NCI-H1694 treated with DMSO at 0.1 percent for 48 hours (cell line): ENCODE measurements around the gene MACROD2.
A peak's percentile ranks its signal among the peaks of the same experiment; 100 is the strongest.

ENCODE experiments used
- DNase-seq: peaks from one replicate; lab custom pipeline; 2025; lab: John Stamatoyannopoulos, UW

The MACROD2 gene

GRCh38 chr20:15222502-15223330, 1227.4 kb downstream of the MACROD2 start:
- no peak for DNase-seq

DNA sequence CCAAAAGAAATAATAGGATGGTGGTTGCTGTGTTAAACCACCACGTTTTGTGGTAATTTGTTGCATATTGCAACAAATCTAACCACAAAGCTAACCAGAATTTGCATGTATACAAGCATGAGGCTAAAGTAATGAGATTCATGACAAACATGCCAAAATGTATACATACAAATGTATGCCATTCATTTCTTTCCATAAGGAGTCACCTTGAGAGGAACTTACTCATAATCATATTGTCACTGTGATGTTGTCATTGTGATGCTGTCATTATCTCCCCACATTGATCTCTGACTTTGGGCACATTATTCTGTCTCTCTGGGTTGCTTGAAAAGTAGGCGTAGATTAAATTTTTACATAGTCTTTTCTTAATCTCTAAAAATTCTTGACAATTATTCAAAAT, 1228.9 kb downstream of the MACROD2 start:
- DNase-seq = no peak

DNA sequence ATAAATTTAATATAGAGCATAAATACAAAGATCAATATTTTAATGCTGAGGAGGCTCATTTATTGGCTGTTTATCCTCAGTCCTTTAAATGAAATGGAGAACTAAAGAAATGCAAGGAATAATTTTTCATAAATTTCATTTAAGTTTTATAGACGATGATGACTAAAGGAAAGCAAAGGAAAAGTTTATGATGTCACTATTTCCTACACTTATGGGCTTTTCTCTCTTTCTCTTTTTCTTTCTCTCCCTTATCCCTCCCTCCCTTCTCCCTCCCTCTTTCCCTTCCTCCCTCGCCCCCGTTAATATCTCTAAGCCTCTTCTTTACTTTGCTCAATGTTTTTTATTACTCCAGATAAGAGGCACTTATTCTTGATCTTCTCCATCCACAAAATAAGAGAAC, 1231.8 kb downstream of the MACROD2 start:
- DNase-seq = no peak

DNA sequence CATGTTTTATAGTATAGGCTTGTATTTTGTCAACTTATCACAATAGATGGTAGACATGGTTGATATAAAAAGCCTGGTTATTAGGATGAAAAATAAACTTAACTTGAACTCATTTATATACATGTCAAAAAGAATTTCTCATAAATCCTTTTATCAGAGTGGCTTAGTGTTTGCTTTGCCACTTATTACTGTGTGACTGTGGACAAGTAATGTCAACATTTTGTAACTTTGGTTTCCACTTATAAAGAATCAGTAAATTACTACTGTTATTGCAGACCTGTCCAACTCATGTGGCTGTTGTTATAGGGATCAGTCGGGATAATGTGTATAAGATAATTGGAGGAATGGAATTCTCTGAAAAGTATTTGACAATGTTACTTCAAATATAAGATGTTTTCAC, 1236.9 kb downstream of the MACROD2 start:
- no peak for DNase-seq

DNA sequence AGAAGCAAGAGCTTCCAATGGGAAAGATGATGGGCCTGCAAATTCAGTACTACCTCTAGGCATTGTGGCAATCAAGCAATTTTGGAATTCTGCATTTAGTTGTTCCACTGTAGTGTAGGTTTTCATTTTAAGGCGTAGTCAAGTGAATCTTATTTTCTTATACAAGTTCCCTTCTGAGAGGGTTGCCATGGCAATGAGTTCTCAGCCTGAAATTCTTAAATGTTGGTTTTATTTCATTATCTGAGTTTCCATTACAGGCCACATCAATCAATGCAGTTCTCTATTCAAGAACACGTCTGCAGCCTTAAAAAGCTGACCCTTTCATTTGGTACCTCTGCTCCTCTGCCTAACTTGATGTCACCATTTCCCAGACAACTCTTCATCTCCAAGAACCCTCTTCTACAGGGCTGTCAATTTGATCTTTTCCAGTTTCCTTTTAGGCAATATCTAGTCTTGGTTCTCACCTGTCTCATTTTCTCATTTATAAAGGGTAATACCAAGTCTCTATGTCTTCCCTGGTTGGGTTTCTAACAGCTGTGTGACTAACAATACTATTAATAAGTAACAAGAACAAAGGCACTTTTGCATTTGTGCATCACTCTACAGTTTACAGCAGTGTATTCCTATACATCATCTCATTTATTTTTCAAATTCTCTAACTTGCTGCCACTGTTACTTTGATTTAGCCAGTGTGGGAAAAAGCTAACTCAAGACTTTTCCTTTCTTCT, 1240.3 kb downstream of the MACROD2 start:
- DNase-seq = no peak

- DNase-seq = peak; percentile 0
These were observed 1241.5 kb downstream of the MACROD2 start for GRCh38 chr20:15236812-15237211.

DNA sequence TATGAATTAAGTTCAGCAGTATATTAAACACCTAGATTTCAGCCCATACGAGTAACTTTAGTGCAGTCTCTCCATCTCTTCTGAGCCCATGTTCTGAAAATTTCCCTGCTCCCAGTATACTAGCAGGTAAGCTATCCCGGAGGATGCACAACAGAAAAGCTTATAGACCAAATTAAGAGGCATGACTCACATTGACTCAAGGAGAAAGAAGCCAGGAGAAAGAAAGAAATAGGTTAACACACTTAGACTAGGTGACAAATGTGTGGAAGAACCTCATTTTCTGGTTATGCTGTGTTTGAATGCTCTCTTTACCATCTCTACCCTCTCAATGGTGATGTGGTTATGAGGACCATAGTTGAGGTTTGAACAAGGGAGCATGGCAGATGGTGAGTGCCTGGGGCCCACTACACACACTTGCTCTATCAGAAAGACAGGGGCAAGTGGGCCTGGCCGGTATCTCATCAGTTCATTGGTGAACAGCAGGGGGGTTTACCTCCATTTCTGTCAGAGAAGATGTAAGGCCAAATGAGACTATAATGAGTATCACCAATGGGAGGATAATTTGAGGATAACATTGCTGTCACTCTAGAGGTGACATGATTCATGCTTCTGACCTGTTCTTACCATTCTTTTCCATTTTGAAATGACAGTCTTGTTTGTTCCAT, 1244.4 kb downstream of the MACROD2 start:
- DNase-seq = no peak

DNA sequence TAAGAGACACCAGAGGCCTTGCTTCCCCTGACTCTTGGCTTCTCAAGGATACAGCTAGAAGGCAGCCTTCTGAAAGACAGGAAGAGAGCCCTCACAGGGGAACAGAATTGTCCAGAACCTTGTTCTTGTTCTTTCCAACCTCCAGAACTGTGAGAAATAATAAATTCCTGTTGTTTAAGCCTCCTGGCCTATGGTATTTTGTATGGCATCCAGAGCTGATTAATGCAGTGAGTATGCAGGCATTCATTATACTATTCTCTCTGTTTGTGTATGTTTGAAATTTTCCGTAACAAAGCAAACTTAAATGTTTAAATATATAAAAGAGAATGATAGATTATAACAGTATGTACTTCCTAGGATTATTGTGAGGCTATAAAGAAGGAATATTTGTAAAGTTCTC, 1245.5 kb downstream of the MACROD2 start:
- DNase-seq = no peak

GRCh38 chr20:15241681-15242080, 1246.4 kb downstream of the MACROD2 start:
- DNase-seq = no peak

- DNase-seq = no peak
These were observed 1247.5 kb downstream of the MACROD2 start for GRCh38 chr20:15242773-15243172.

DNA sequence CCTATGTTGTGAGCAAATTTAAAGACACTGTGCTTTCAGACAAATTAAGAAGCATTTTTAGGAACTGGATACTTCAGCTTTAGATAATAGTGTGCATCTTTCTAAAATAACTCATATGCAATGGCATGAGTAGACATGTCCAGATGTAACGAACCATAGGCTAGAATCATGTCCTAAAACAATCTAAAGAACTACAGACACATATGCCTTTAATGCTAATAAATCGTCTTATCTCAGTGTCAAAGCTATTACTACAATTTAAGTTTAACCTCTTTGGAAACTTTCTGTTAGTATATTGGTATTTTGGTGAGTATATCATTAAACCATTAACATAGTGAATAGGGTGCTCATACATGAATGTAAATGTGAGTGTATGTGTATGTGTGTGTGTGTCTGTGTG, 1250.6 kb downstream of the MACROD2 start:
- DNase-seq = no peak

GRCh38 chr20:15248618-15249395, 1253.5 kb downstream of the MACROD2 start:
- no peak for DNase-seq

DNA sequence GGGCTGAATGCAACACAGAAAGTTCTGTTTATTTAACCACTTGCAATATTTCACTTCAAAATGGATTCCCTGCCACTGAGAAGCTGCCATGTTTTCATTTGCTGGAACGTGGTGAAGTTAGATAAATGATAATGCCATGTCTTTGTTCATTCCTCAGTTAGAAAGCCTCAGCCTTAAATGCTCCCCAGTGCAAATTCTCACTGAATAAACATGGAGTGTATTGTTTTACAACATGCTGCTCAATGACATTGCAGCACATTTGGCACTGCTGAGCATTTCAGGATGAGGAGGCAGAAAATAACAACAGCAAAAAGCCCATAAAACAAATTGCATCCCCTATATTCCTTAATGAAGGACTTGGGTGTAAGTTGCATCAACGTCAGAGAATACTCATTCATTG, 1255.9 kb downstream of the MACROD2 start:
- DNase-seq = no peak

GRCh38 chr20:15252304-15252703, 1257.0 kb downstream of the MACROD2 start:
- no peak for DNase-seq

DNA sequence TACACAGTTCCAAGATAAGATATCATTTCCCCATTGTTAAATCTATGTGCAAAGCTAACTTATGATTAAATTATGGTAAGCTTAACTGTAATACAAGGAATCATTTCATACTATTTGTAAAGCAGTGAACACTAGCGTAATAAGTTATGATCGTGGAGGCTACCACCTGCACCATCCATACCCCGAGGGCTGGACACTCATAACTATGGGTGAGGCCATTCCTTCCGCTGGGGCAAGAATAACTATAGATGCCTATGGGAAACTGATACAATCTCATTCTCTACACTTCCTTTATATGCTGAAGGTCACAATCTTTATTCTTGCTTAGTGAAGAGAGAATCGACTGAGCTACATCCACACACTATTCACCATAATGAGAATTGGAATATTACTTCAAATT, 1258.1 kb downstream of the MACROD2 start:
- no peak for DNase-seq

GRCh38 chr20:15256676-15257568, 1261.6 kb downstream of the MACROD2 start:
- DNase-seq = no peak

DNA sequence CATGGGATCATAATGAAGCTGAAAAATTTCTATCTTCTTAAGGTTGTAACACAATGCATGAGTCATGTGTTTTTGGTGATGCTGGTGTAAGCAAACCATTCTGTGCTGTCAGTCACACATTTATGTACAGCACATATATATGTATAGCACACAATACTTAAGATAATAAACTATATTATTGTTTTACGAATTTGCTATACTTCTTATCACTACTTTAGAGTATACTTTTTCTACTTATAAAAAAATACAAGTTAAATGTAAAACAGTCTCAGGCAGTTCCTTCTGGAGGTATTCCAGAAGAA, 1262.2 kb downstream of the MACROD2 start:
- DNase-seq = no peak

DNA sequence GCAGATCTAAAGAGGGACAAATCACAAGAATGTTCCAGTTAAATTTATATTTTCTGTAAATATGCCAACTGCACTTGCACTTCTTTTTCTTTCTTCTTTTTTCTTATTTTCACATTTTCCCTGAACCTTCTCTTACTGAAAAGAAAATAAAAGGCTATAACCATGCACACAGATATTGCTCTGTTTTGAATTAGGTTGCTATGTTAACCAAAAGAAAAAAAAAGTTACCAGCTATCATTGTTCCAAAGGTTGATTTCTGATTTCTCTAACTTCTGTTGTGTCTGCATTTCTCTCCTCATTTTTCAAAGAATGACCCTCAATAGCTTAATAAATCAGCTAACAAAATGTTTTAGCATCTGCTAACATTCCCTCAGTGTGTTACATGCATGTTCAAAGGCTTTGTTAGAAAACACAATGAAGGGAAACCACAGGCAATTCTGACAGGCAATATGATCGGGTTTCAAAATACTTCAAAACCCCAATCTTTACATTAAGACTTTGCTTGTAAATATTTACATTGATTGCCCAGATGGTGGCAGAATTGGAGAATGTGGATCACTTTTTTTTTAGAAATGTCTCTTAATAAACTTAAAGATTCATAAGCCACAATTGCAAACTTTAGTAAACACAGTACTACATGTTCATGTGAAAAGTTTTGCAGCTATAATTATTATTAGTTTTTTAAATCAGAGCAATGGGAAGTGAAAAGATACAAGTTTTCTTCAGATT, 1270.4 kb downstream of the MACROD2 start:
- DNase-seq = no peak

DNA sequence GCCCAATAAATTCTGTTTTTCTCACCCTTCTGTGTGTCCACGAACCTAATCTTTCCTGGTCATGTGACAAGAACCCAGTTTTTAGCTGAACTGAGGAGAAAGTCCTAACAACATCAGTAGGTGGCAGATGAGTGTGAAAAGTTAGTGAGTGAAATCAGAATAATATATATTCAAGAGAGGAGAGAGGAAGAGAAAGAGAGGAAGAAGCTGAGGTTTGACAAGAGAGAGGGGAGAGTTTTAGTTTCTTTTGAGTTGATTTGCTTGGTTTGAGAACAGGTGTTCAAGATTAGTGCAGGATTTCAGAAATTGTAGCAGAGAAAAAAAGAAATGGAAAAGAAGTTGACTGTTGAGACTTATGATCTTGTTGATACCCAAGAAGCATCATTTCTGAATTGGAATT, 1272.6 kb downstream of the MACROD2 start:
- DNase-seq = no peak

GRCh38 chr20:15278041-15278440, 1282.7 kb downstream of the MACROD2 start:
- DNase-seq = no peak

DNA sequence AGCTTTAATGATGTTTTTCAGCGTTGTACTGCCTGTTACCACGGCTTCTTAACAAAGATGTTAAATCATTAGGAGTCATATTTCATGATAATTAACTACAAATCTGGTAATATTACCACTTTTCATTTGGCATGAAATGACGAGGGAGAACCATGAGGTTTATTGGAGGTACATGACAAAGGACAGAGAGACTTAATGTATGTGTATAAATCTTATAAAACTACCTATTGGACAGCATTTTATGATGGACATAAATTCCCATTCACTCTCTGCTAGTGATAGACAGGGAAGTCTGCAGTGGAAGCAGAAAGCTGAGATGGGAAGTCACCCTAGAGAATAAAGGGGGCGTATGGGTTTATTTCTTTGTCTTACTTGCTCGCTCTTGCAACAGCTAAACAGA, 1292.0 kb downstream of the MACROD2 start:
- no peak for DNase-seq
